NCI-H1436 (cell line): ENCODE data around the gene KCNG3.

Source experiments
- DNase-seq: peaks from one replicate; lab custom pipeline; 2025; lab: John Stamatoyannopoulos, UW

KCNG3 gene

DNA sequence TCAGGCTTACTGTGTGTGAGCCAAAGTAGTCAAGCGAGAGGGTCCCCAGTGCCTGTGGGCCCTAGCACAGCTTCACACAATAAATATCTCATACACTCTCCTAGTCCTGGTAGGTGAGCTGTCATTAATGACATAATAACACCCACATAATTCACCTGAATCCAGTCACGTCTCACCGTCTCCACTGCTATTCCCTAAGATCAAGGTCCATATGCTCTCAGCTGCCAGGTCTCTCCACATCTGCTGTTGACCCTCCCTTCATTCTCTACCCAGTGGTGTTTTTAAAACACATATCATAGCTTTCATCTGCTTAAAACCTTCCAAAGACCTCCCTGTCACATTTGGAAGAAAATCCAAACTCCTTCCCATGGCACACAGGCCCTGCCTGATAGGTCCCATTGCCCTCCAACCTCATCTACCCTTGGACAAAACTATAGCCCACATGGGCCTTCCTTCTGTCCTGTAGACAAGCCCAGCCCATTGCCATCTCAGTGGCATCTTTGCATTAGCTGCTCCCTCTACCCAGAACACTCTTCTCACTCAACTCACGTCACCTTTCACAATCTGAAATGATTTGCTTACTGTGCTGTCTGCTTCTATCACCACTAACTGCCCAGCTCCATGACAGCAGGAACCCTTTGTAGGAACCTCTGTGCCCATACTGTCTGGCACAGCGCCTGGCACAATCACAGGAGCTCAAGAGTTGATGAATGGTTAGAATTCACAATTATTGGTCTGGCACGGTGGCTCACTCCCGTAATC is 7.5 kb downstream of the KCNG3 start:
- no peak for DNase-seq

- DNase-seq, result no peak
Observed at GRCh38 chr2:42480402-42480801, 13.4 kb downstream of the KCNG3 start.

DNA sequence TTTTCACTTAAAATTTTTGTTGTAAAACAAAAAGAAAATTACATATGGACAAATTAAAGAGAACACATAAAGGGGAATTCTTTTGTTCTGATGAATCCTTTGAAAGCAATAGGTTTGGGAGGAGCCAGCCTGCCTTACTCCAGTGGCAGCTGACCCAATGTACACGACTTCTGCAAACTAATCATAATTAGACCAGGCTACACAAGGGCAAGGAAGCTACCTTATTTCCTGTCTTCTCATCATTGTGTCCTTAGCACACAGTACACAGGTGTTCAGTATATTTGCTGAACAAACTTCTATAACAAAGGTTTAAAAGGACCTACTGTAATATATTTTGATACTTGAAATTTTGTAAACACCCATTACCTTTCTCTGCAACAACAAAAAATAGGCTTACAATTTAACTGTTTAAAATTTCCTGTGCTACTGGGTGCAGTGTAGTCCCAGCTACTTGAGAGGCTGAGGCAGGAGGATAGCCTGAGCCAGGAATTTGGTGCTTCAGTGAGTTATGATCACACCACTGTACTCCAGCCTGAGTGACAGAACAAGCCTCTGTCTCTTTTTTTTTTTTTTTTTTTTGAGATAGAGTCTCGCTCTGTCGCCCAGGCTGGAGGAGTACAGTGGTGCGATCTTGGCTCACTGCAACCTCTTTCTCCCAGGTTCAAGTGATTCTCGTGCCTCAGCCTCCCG is 18.9 kb downstream of the KCNG3 start:
- peak; percentile 45 for DNase-seq

GRCh38 chr2:42470706-42471105 is 23.1 kb downstream of the KCNG3 start:
- no peak for DNase-seq

DNA sequence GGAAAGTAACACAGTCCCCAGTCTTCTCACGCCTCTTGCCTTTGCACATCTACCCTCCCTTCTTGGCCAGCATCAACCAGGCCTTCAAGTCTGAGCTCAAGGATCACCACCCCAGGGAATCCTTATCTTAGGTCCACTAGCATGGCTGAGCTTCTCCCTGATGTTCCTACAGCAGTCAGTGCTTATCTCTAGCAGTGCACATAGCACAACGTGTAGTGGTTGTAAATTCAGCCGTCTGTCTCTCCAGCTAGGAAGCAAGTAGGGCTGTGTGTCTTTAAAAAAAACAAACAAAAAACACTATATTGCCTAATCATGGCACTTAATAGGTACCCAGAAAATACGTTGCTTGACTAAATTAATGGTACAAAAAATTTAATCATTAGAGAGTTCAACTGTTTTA is 29.2 kb downstream of the KCNG3 start:
- DNase-seq, result no peak

- no peak for DNase-seq
Observed at GRCh38 chr2:42463570-42463969, 30.2 kb downstream of the KCNG3 start.

GRCh38 chr2:42459296-42459695 is 34.5 kb downstream of the KCNG3 start:
- DNase-seq, result no peak

GRCh38 chr2:42458396-42458795 is 35.4 kb downstream of the KCNG3 start:
- no peak for DNase-seq

GRCh38 chr2:42457011-42457410 is 36.8 kb downstream of the KCNG3 start:
- no peak for DNase-seq

DNA sequence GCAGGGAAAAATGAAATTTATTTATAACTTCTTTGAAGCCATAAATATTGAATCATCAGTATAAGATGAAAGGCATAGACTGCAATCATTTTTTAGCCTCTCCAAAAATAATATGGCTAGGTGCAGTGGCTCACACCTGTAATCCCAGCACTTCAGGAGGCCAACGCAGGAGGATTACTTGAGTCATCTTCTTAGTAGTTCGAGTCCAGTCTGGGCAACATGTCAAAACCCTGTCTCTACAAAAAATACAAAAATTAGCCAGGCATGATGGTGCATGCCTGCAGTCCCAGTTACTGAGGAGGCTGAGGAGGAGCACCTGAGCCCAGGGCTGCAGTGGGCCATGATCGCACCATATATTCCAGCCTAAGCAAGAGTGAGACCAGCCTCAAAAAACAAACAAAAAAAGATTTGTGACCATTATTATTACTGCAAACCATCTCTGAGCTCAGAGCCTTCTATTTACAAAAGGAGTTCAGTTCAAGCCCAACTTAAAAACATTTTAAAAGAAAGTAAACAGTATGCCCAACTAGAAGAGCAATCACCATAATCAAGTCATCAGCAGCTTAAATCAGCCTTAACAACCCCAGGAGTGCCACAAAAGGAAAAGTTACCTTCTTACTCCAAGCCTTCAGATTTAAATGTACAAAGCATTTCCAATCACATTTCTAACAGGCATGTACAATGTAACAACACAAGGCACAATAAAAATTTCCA is 37.5 kb downstream of the KCNG3 start:
- no peak for DNase-seq

DNA sequence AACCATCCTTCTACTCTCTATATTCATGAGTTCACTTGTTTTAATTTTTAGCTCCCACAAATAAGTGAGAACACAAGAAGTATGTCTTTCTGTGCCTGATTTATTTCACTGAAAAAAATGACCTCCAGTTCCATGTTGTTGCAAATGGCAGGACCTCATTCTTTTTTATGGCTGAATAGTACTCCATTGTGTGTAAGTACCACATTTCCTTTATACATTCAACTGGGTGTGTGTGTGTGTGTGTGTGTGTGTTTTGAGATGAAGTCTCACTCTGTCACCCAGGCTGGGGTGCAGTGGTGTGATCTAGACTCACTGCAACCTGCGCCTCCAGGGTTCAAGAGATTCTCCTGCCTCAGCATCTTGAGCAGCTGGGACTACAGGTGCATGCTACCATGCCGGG is 41.2 kb downstream of the KCNG3 start:
- no peak for DNase-seq

- DNase-seq, result no peak
Observed at GRCh38 chr2:42450136-42450535, 43.6 kb downstream of the KCNG3 start.

DNA sequence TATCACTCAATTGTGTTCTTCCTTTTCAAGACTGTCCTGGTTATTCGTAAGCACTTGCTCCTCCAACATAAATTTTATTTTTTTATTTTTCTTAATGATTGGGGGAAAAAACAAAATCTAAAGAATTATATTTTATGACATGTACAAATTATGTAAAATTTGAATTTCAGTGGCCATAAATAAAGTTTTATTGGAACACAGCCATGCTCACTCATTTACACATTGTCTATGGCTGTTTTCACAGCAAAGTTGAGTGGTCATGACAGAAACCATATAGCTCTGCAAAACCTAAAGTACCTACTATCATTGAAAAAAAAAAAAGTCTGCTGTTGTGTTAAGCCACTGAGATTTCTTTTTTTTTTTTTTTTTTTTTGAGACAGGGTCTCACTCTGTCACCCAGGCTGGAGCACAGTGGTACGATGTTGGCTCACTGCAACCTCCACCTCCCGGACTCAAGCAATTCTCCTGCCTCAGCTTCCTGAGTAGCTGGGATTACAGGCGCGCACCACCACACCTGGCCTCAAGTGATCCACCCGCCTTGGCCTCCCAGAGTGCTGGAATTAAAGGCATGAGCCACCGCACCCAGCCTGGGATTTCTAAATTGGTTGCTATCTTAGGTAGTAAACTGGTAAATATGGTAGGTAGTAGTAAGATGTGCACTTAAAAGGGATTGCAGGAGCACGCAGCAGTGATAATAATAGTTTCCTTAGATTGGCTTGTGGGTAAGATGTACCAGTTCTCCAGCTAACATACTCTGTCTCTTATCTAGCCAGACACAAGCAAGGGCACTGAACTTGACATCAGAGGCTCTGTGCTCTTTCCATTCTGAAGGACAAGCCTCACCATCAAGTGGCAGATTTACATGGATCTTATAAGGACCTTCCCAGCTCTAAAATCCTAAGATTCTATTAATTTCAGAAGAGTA is 44.4 kb downstream of the KCNG3 start:
- no peak for DNase-seq

GRCh38 chr2:42448163-42448562 is 45.6 kb downstream of the KCNG3 start:
- no peak for DNase-seq

- DNase-seq, result no peak
Observed at GRCh38 chr2:42446503-42447271, 47.1 kb downstream of the KCNG3 start.

- no peak for DNase-seq
Observed at GRCh38 chr2:42443718-42444399, 49.9 kb downstream of the KCNG3 start.

DNA sequence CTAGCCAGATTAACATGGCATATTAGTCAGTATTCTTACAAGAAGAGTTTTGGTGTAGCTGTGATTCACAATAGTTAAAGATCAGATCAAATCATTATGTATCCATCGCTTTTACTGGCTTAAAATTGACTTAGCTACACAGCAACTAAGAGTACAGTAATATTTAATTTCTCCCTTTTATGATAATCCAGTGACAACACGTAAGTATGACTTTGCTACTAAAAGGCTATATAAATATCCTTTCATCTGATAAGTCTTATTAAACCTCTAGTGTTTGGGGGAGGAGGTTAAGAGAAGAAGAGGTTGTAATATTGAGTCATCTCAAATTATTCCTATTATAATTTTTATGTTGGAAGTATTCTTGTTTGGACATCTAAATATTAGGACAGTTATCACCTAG is 51.0 kb downstream of the KCNG3 start:
- no peak for DNase-seq

DNA sequence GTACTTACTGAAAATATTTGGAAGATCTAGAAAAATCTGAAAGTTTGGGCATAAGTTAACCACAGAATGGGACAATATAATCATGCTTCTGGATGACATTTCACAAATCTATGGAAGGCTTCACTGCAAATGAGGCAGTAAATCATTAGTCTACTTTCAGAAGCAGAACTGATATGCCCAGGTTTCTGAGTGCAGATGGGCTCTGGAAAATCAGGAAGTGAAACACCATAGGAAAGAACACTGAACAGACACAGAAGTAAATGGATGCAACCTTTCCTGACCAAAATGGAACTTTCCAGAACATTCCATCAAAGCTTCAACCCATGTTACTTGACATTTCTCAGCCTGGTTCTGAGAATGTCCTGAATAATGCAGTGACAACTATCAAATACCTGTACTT is 55.1 kb downstream of the KCNG3 start:
- DNase-seq, result no peak

- DNase-seq, result no peak
Observed at GRCh38 chr2:42436370-42436769, 57.4 kb downstream of the KCNG3 start.

DNA sequence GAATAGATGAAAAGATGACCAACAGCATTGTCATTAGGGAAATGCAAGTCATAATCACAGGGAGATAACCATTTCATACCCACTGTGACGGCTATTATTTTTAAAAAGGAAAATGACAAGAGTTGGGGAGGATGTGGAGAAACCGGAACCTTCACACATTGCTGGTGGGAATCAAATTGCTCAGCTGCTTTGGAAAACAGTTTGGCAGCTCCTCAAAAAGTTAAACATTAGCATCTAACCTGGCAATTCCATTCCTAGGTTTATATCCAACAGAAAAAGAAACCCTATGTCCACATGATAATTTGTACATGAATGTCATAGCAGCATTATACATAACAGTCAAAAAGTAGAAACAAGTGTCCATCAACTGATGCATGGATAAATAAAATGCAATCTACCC is 58.2 kb downstream of the KCNG3 start:
- no peak for DNase-seq

- DNase-seq, result no peak
Observed at GRCh38 chr2:42430188-42430587, 63.6 kb downstream of the KCNG3 start.
